GM19324 (cell line): ENCODE data around the gene RAD51B.

Source experiments
- ATAC-seq: cut with Tn5 transposase; IDR thresholded peaks from one replicate; pipeline ENCODE4 v1.9.1; 2021; ENCODE audit warnings: mild to moderate bottlenecking, moderate library complexity; ENCODE audit not compliant: unreplicated experiment, low FRiP score

RAD51B gene

GRCh38 chr14:68674538-68675232 lies 855.1 kb downstream of the RAD51B start:
- no peak for ATAC-seq

DNA sequence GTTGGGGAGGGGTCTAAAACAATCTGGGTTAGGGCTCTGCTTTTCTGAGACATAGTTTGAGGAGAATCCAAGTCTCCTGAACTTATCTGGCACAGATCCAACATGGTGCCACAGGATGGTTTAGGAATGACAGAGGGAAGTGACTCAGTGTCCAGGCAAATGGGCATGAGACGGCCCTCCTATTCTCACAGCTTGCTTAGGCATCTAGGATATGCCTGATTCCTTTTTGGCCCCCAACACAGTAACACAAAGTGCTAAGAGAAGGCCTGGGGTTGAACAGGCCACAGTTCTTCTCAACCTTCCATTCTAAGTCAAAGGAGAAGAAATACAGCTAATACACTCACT lies 855.6 kb downstream of the RAD51B start:
- ATAC-seq = no peak

GRCh38 chr14:68676511-68676943 lies 856.9 kb downstream of the RAD51B start:
- no peak for ATAC-seq

DNA sequence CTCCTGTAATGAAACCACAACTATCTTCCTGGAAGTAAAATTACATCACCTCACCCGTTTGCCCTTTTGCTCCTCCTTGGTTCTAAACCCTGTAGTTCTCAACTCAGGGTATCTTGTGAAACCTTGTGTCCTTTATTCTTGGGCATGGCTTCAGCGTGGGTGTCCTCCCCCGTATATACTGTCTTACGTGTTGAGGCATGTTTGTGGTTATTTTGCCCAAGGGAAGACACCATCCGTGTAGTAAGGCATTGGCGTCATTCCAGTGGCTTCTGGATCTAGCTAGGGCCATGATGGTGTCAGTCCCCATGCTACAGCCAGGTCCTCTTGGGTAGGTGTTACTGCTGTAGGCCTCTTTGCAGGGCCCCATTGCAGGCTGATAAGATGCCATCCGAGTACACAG lies 857.9 kb downstream of the RAD51B start:
- no peak for ATAC-seq

DNA sequence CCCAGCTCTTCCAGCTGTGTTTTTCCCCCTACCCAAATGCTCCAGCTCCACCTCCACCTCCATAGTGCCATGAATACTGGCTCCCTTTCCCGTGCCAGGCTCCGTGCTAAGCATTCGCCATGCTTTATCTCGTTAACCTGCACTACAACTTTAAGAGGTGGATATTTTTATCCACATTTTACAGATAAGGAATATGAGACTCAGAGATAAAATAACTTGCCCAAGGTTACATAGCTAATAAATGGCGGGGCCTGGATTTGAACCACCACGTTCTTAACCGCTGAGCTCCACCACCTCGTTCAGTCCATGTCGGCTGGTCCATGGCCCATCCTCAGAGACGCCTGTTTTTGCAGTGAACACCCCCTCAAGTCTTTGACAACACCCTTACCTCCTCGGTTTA lies 858.3 kb downstream of the RAD51B start:
- ATAC-seq = no peak

DNA sequence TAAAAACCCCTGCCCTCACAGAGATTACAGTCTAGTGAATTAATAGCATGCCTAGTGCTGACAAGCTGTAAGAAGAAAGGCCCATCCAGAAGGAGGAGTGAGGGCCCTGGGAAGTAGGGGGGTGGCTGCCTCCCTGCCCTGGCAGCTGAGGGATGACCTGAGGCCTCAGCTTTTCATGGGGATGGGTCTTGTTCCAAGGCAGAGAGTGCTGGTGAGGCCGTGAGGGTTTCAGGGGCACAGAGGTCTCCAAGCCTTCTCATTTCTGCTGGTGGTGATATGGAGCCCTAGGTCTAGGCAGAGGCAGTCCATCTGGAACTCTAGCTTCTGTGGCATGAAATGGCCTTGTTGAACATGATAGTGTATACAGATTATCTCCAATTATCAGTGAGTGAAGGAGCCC lies 858.9 kb downstream of the RAD51B start:
- no peak for ATAC-seq

- ATAC-seq = no peak
Observed at GRCh38 chr14:68679301-68679700, 859.7 kb downstream of the RAD51B start.

- ATAC-seq = no peak
Observed at GRCh38 chr14:68679746-68680467, 860.3 kb downstream of the RAD51B start.

- no peak for ATAC-seq
Observed at GRCh38 chr14:68680541-68681051, 861.0 kb downstream of the RAD51B start.

GRCh38 chr14:68681256-68682011 lies 861.9 kb downstream of the RAD51B start:
- ATAC-seq = no peak

GRCh38 chr14:68682166-68683103 lies 862.9 kb downstream of the RAD51B start:
- ATAC-seq = no peak

- ATAC-seq = no peak
Observed at GRCh38 chr14:68683326-68683725, 863.7 kb downstream of the RAD51B start.

- no peak for ATAC-seq
Observed at GRCh38 chr14:68684466-68685418, 865.2 kb downstream of the RAD51B start.

DNA sequence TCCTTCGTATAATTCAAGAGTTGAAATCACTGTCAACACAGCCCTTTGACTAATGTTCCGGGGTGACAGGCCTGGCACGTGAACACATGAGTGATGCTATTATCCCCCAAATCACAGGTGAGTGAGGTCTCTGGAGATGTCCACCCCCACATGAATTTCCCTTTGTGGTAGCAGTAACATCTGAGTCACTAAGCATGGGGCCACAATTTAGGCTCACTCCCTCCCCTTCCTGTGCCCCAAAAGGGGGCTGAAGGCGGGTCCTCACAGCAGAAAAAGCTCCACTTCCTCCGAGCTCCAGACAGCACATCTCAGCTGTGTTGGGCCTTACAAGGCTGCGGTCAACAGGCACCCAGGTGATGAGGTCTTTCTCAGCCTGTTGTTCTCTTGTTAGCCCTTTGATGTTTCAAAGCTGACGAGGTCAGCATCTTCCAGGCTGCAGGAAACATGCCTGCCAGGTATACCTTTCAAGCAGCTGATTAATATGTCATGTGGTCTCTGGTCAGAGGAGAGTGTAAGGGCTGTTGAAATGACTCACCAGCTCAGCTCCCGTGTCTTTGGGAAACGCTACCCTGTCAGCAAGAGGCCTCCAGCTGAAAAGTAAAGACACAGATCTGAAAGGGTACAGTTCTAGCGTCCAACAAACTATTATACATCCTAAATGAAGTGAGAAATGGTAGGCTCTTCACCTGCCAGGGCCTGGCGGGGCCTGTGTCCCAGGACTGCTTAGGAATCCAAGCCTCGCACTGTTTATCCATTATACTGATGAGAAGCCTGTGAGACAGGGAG lies 866.0 kb downstream of the RAD51B start:
- no peak for ATAC-seq

- ATAC-seq = no peak
Observed at GRCh38 chr14:68686205-68686465, 866.6 kb downstream of the RAD51B start.

GRCh38 chr14:68686724-68687123 lies 867.1 kb downstream of the RAD51B start:
- no peak for ATAC-seq

- ATAC-seq = no peak
Observed at GRCh38 chr14:68687746-68688145, 868.2 kb downstream of the RAD51B start.

DNA sequence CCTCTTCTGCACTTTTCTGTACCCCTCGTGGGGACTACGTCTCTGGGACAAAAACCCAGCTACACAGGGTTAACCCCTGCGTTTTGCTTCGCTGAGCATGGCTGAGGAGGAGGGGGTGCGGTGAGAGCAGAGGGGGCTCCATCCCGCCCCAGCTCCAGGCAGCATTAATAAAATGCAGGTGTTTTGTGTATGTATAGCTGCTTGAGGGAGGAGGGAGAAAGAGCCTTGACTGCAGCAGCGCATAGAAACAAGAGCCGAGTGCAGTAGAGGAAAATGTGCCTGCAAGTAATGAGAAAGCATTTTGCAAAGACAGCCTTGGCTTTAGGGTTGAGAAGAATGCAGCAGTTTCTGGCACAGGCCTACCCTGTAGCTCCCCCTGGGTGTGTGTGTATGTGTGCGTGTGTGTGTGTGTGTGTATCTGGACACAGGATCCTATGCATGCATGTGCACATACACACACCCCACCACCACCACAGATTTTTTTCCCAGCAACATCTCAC lies 869.3 kb downstream of the RAD51B start:
- no peak for ATAC-seq
